Gastroesophageal sphincter (tissue), 3 donors: ENCODE data around the gene ARMC2.

Source experiments
- POLR2A ChIP-seq, 2 donors: fragments of 450-650 bp; IDR thresholded peaks; one replicate each; pipeline ENCODE4 v1.6.1; 2017; ENCODE audit warnings: antibody characterized with exemption in 2 of 2, mild to moderate bottlenecking in 2 of 2, moderate library complexity in 1 of 2
- POLR2AphosphoS5 ChIP-seq: sonication (generic); formaldehyde crosslinking; IDR thresholded peaks from one replicate; pipeline ENCODE4 v1.6.1; 2017; ENCODE audit warnings: antibody characterized with exemption
- TF ChIP-seq, protein P1 (sequence below), 4 experiments: fragments of 200-600 bp in 2 of 4; fragments of 450-650 bp in 2 of 4; sonication (generic) in 1 of 4; IDR thresholded peaks; one replicate each; pipeline ENCODE4 v1.5.1; 2017 to 2019; ENCODE audit warnings: antibody characterized with exemption in 4 of 4, mild to moderate bottlenecking in 2 of 4, moderate library complexity in 2 of 4

- TF ChIP-seq, protein P1, sequence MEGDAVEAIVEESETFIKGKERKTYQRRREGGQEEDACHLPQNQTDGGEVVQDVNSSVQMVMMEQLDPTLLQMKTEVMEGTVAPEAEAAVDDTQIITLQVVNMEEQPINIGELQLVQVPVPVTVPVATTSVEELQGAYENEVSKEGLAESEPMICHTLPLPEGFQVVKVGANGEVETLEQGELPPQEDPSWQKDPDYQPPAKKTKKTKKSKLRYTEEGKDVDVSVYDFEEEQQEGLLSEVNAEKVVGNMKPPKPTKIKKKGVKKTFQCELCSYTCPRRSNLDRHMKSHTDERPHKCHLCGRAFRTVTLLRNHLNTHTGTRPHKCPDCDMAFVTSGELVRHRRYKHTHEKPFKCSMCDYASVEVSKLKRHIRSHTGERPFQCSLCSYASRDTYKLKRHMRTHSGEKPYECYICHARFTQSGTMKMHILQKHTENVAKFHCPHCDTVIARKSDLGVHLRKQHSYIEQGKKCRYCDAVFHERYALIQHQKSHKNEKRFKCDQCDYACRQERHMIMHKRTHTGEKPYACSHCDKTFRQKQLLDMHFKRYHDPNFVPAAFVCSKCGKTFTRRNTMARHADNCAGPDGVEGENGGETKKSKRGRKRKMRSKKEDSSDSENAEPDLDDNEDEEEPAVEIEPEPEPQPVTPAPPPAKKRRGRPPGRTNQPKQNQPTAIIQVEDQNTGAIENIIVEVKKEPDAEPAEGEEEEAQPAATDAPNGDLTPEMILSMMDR (IDR thresholded peaks at IDR 0.05): no peak
- TF ChIP-seq POLR2A (IDR thresholded peaks at IDR 0.05) (no peak), POLR2AphosphoS5 (no peak)
Measured at GRCh38 chr6:108799791-108800190, 48.4 kb upstream of the ARMC2 start.
